Trophoblast cell (in vitro differentiated cells and primary cell): ENCODE measurements around the gene ADD1.

ENCODE experiments used
- DNase-seq, 2 donors: peaks; one replicate each; pipeline ENCODE4 v3.0.0-alpha.2; 2016
- H2AFZ ChIP-seq: 2 replicates; pipeline ENCODE4 v1.6.1; 2013; ENCODE audit warnings: low read length, moderate library complexity, mild to moderate bottlenecking; ENCODE audit not compliant: insufficient read depth, poor library complexity
- H2AK5ac ChIP-seq: 2 replicates; pipeline ENCODE4 v1.6.1; 2013; ENCODE audit warnings: mild to moderate bottlenecking, low read length
- H2BK120ac ChIP-seq: 2 replicates; pipeline ENCODE4 v1.6.1; 2013; ENCODE audit warnings: low read length, mild to moderate bottlenecking, moderate library complexity; ENCODE audit not compliant: insufficient read depth, poor library complexity
- H2BK12ac ChIP-seq: 2 replicates; pipeline ENCODE4 v1.6.1; 2013; ENCODE audit warnings: mild to moderate bottlenecking, low read length, moderate library complexity
- H2BK5ac ChIP-seq: 2 replicates; pipeline ENCODE4 v1.6.1; 2013; ENCODE audit warnings: low read length, low read depth, moderate library complexity, mild to moderate bottlenecking; ENCODE audit not compliant: poor library complexity
- H3K14ac ChIP-seq: 2 replicates; pipeline ENCODE4 v1.6.1; 2013; ENCODE audit warnings: mild to moderate bottlenecking, low read length
- H3K18ac ChIP-seq: 2 replicates; pipeline ENCODE4 v1.6.1; 2013; ENCODE audit warnings: mild to moderate bottlenecking, low read length
- H3K23ac ChIP-seq: 2 replicates; pipeline ENCODE4 v1.6.1; 2013; ENCODE audit warnings: low read length
- H3K27ac ChIP-seq: 2 replicates; pipeline ENCODE4 v1.5.1; 2013; ENCODE audit warnings: low read depth, mild to moderate bottlenecking, inconsistent platforms, low read length, moderate library complexity
- H3K27me3 ChIP-seq: 2 replicates; pipeline ENCODE4 v1.6.1; 2013; ENCODE audit warnings: inconsistent platforms, mild to moderate bottlenecking, low read length, moderate library complexity; ENCODE audit not compliant: insufficient read depth
- H3K36me3 ChIP-seq, 2 experiments: 1 replicate in 1 of 2; 2 replicates in 1 of 2; pipeline ENCODE4 v1.6.1; 2013; ENCODE audit warnings: low read length in 2 of 2, mild to moderate bottlenecking in 2 of 2, moderate library complexity in 1 of 2; ENCODE audit not compliant: insufficient read depth in 2 of 2, control insufficient read depth in 1 of 2
- H3K4ac ChIP-seq: 2 replicates; pipeline ENCODE4 v1.6.1; 2013; ENCODE audit warnings: low read depth, mild to moderate bottlenecking, low read length, moderate library complexity
- H3K4me1 ChIP-seq, 2 experiments: 1 replicate in 1 of 2; 2 replicates in 1 of 2; pipeline ENCODE4 v1.6.1; 2013; ENCODE audit warnings: low read length in 2 of 2, mild to moderate bottlenecking in 2 of 2, moderate library complexity in 1 of 2; ENCODE audit not compliant: insufficient read depth in 2 of 2, control insufficient read depth in 1 of 2
- H3K4me2 ChIP-seq: 2 replicates; pipeline ENCODE4 v1.6.1; 2013; ENCODE audit warnings: inconsistent platforms, mild to moderate bottlenecking, low read length, moderate library complexity
- H3K4me3 ChIP-seq: 2 replicates; pipeline ENCODE4 v1.5.1; 2013; ENCODE audit warnings: mild to moderate bottlenecking, low read depth, low read length, inconsistent platforms
- H3K79me1 ChIP-seq: one replicate; pipeline ENCODE4 v1.6.1; 2013; ENCODE audit warnings: low read length
- H3K79me2 ChIP-seq: 2 replicates; pipeline ENCODE4 v1.6.1; 2013; ENCODE audit warnings: low read length, mild to moderate bottlenecking; ENCODE audit not compliant: control insufficient read depth, insufficient read depth, poor library complexity
- H3K9ac ChIP-seq: 2 replicates; pipeline ENCODE4 v1.6.1; 2013; ENCODE audit warnings: mild to moderate bottlenecking, low read length
- H3K9me3 ChIP-seq: 2 replicates; pipeline ENCODE4 v1.6.1; 2013; ENCODE audit warnings: low read depth, mild to moderate bottlenecking, control low read depth, inconsistent platforms, low read length; ENCODE audit not compliant: insufficient read depth
- H4K12ac ChIP-seq: 2 replicates; pipeline ENCODE4 v1.6.1; 2013; ENCODE audit warnings: low read depth, mild to moderate bottlenecking, low read length, moderate library complexity
- H4K8ac ChIP-seq: 2 replicates; pipeline ENCODE4 v1.6.1; 2013; ENCODE audit warnings: low read depth, mild to moderate bottlenecking, low read length, moderate library complexity
- H4K91ac ChIP-seq: one replicate; pipeline ENCODE4 v1.6.1; 2013; ENCODE audit warnings: low read depth, mild to moderate bottlenecking, low read length, moderate library complexity
- WGBS: extraction: QIAGEN DNeasy Blood & Tissue Kit; methylation state at CpG from one replicate; pipeline ENCODE4 v1.1.7; 2013; ENCODE audit warnings: missing lambda C conversion rate; ENCODE audit not compliant: insufficient read length, insufficient coverage; ENCODE audit errors: extremely low coverage; 5-methylcytosine and 5-hydroxymethylcytosine counted together

The ADD1 gene

GRCh38 chr4:2907706-2908293, 64.2 kb downstream of the ADD1 start:
- Histone ChIP-seq H2AFZ (no peak overlapping the region), H2BK12ac (no peak overlapping the region), H2BK120ac (no peak overlapping the region), H4K91ac (no peak overlapping the region), H3K36me3 (peaks cover 60 to 79% of the 10 kb centered on the region in 2 experiments), H3K14ac (no peak overlapping the region), H3K4me2 (no peak overlapping the region), H3K79me1 (no peaks in the 10 kb centered on the region), H2BK5ac (no peak overlapping the region), H3K18ac (no peak overlapping the region), H3K27ac (no peak overlapping the region), H3K23ac (no peak overlapping the region), H2AK5ac (no peak overlapping the region), H3K27me3 (no peaks in the 10 kb centered on the region), H3K4me1 (no peaks in the 10 kb centered on the region), H4K8ac (no peak overlapping the region), H3K9me3 (no peaks in the 10 kb centered on the region), H3K79me2 (no peaks in the 10 kb centered on the region), H3K9ac (no peak overlapping the region), H4K12ac (no peak overlapping the region), H3K4ac (no peak overlapping the region), H3K4me3 (no peak overlapping the region)
- WGBS: no CpG with 5 or more reads among the region's 11 CpGs
- DNase-seq: no peak

GRCh38 chr4:2908686-2909085, 65.0 kb downstream of the ADD1 start:
- Histone ChIP-seq H3K79me2 (no peaks in the 10 kb centered on the region), H3K27ac (no peak overlapping the region), H3K9ac (no peak overlapping the region), H3K4me2 (no peak overlapping the region), H2AK5ac (no peak overlapping the region), H4K8ac (no peak overlapping the region), H3K4me1 (no peaks in the 10 kb centered on the region), H3K4ac (no peak overlapping the region), H3K9me3 (no peaks in the 10 kb centered on the region), H2BK12ac (no peak overlapping the region), H3K79me1 (no peaks in the 10 kb centered on the region), H2AFZ (no peak overlapping the region), H4K91ac (no peak overlapping the region), H2BK5ac (no peak overlapping the region), H3K36me3 (peaks cover 62 to 78% of the 10 kb centered on the region in 2 experiments), H3K14ac (no peak overlapping the region), H4K12ac (no peak overlapping the region), H3K18ac (no peak overlapping the region), H3K4me3 (no peak overlapping the region), H2BK120ac (no peak overlapping the region), H3K23ac (no peak overlapping the region), H3K27me3 (no peaks in the 10 kb centered on the region)
- no CpG with 5 or more reads among the region's 7 CpGs for WGBS
- no peak for DNase-seq

- Histone ChIP-seq H3K36me3 (peaks cover 64 to 78% of the 10 kb centered on the region in 2 experiments), H3K4ac (no peak overlapping the region), H3K4me2 (no peak overlapping the region), H3K4me1 (no peaks in the 10 kb centered on the region), H4K8ac (no peak overlapping the region), H3K23ac (no peak overlapping the region), H4K12ac (no peak overlapping the region), H4K91ac (no peak overlapping the region), H3K79me1 (no peaks in the 10 kb centered on the region), H2BK5ac (no peak overlapping the region), H2AK5ac (no peak overlapping the region), H2BK120ac (no peak overlapping the region), H2AFZ (no peak overlapping the region), H3K14ac (no peak overlapping the region), H3K9me3 (no peaks in the 10 kb centered on the region), H3K27ac (no peak overlapping the region), H3K27me3 (no peaks in the 10 kb centered on the region), H3K18ac (no peak overlapping the region), H3K4me3 (no peak overlapping the region), H2BK12ac (no peak overlapping the region), H3K9ac (no peak overlapping the region), H3K79me2 (no peaks in the 10 kb centered on the region)
- DNase-seq: no peak
- no CpG with 5 or more reads among the region's 8 CpGs for WGBS
Measured at GRCh38 chr4:2909583-2909982, 65.9 kb downstream of the ADD1 start.

GRCh38 chr4:2910409-2910808, 66.8 kb downstream of the ADD1 start:
- H4K12ac ChIP-seq: no peak overlapping the region
- no peak overlapping the region for H2AK5ac ChIP-seq
- H3K36me3 ChIP-seq: peaks cover 67 to 79% of the 10 kb centered on the region in 2 experiments
- WGBS: no CpG with 5 or more reads among the region's 7 CpGs
- H3K4me3 ChIP-seq: no peak overlapping the region
- no peak overlapping the region for H3K4me2 ChIP-seq
- no peak overlapping the region for H2BK120ac ChIP-seq
- H3K14ac ChIP-seq: no peak overlapping the region
- no peaks in the 10 kb centered on the region for H3K79me1 ChIP-seq
- H3K9ac ChIP-seq: no peak overlapping the region
- H2AFZ ChIP-seq: no peak overlapping the region
- no peaks in the 10 kb centered on the region for H3K4me1 ChIP-seq
- H3K79me2 ChIP-seq: no peaks in the 10 kb centered on the region
- H2BK12ac ChIP-seq: no peak overlapping the region
- peak overlapping the region; percentile 4 for H3K23ac ChIP-seq
- H4K91ac ChIP-seq: no peak overlapping the region
- H3K9me3 ChIP-seq: no peaks in the 10 kb centered on the region
- no peak overlapping the region for H3K4ac ChIP-seq
- no peak overlapping the region for H3K18ac ChIP-seq
- H2BK5ac ChIP-seq: no peak overlapping the region
- peak in 1 of 2 donors; percentile 45 for DNase-seq
- no peaks in the 10 kb centered on the region for H3K27me3 ChIP-seq
- H4K8ac ChIP-seq: no peak overlapping the region
- no peak overlapping the region for H3K27ac ChIP-seq
